ENCODE results near the gene FURIN. TPM values are rescaled to one million over a fixed set of nuclear protein-coding genes. Genes with fewer than 3 reads are reported as not detected.

FURIN gene
- total RNA-seq, 1 experiment from 2014 or later = 62.0 TPM

GRCh38 chr15:90829126-90829525, 39.3 kb upstream of the FURIN start:
- TF ChIP-seq REST (IDR thresholded peaks at IDR 0.05; ENCODE audit: insufficient read depth in 1 of 2, low read depth in 2 of 2, low read length in 1 of 2) = no peak
- no peak for TF ChIP-seq TCF7L2 (IDR thresholded peaks at IDR 0.05; ENCODE audit: low read depth, low read length)
- no peak for TF ChIP-seq SIN3A (IDR thresholded peaks at IDR 0.05; ENCODE audit: borderline replicate concordance, insufficient read depth, low read depth, low read length)
- TF ChIP-seq POLR2AphosphoS5 (IDR thresholded peaks at IDR 0.05; ENCODE audit: low read depth, low read length) = no peak
- TF ChIP-seq, protein P1, sequence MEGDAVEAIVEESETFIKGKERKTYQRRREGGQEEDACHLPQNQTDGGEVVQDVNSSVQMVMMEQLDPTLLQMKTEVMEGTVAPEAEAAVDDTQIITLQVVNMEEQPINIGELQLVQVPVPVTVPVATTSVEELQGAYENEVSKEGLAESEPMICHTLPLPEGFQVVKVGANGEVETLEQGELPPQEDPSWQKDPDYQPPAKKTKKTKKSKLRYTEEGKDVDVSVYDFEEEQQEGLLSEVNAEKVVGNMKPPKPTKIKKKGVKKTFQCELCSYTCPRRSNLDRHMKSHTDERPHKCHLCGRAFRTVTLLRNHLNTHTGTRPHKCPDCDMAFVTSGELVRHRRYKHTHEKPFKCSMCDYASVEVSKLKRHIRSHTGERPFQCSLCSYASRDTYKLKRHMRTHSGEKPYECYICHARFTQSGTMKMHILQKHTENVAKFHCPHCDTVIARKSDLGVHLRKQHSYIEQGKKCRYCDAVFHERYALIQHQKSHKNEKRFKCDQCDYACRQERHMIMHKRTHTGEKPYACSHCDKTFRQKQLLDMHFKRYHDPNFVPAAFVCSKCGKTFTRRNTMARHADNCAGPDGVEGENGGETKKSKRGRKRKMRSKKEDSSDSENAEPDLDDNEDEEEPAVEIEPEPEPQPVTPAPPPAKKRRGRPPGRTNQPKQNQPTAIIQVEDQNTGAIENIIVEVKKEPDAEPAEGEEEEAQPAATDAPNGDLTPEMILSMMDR (IDR thresholded peaks at IDR 0.05) = no peak
- POLR2A ChIA-PET = no interaction called here

DNA sequence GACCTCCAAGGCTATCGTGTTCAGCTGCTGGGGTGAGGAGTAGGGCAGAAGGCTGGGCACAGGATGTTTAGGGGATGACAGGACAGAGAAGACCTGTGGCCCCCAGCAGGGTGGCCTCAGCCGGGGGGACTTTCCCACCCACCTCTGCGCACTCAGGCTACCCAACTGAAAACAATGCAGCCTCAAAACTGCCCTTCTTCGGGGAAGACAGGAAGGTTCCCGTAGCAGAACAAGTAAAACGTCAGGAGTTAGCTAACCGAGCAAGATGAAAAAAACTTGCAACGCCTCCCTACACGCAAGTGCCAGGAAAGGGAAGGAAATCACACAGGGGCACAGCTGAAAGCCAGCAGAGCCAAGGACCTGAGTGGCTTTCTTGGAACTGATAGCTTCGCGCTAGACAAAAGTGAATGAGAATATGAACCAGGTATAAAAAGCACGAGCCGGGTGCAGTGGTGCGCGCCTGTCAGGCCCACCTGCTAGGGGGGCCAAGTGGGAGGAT, 38.4 kb upstream of the FURIN start:
- Histone ChIP-seq H3K27ac (ENCODE audit: low read length) (no peak overlapping the region), H3K9me3 (ENCODE audit: control insufficient read depth, insufficient read depth, low read depth, low read length) (no peaks in the 10 kb centered on the region), H3K27me3 (ENCODE audit: control insufficient read depth, insufficient read depth, low read length) (no peaks in the 10 kb centered on the region), H3K4me1 (ENCODE audit: control insufficient read depth, insufficient read depth, low read length) (no peaks in the 10 kb centered on the region), H3K4me3 (ENCODE audit: low read depth in 2 of 2, low read length in 2 of 2) (no peak overlapping the region), H3K36me3 (ENCODE audit: control insufficient read depth, insufficient read depth, low read length) (no peaks in the 10 kb centered on the region)
- in situ Hi-C loops (cut with HindIII; ENCODE audit: low pct_unique_long_range_greater_than_20kb, low sequenced_read_pairs) = no loop called here
- ChIA-PET POLR2A (no interaction called here), CTCF (no interaction called here)
- TF ChIP-seq POLR2AphosphoS5 (IDR thresholded peaks at IDR 0.05; ENCODE audit: low read depth, low read length) = no peak
- TF ChIP-seq SIN3A (IDR thresholded peaks at IDR 0.05; ENCODE audit: borderline replicate concordance, insufficient read depth, low read depth, low read length) = no peak
- TF ChIP-seq REST (IDR thresholded peaks at IDR 0.05; ENCODE audit: insufficient read depth in 1 of 2, low read depth in 2 of 2, low read length in 1 of 2) = no peak
- no peak for TF ChIP-seq TCF7L2 (IDR thresholded peaks at IDR 0.05; ENCODE audit: low read depth, low read length)
- TF ChIP-seq, protein P1 (IDR thresholded peaks at IDR 0.05) = no peak
- no TSS peak for BruUV-seq (replicated peaks)
- intact Hi-C loops (cut with micrococcal nuclease; ENCODE audit: unreplicated experiment) = no loop called here
- DNase-seq (ENCODE audit: low read depth, low spot score) (no peak), ATAC-seq (no peak)

More at GRCh38 chr15:90829126-90829525, 39.3 kb upstream of the FURIN start:
- in situ Hi-C loops (cut with HindIII; ENCODE audit: low pct_unique_long_range_greater_than_20kb, low sequenced_read_pairs) = no loop called here
- Histone ChIP-seq H3K36me3 (ENCODE audit: control insufficient read depth, insufficient read depth, low read length) (no peaks in the 10 kb centered on the region), H3K4me1 (ENCODE audit: control insufficient read depth, insufficient read depth, low read length) (no peaks in the 10 kb centered on the region), H3K4me3 (ENCODE audit: low read depth in 2 of 2, low read length in 2 of 2) (no peak overlapping the region), H3K9me3 (ENCODE audit: control insufficient read depth, insufficient read depth, low read depth, low read length) (no peaks in the 10 kb centered on the region), H3K27me3 (ENCODE audit: control insufficient read depth, insufficient read depth, low read length) (no peaks in the 10 kb centered on the region), H3K27ac (ENCODE audit: low read length) (no peak overlapping the region)
- ATAC-seq (no peak), DNase-seq (ENCODE audit: low read depth, low spot score) (no peak)
- CTCF ChIA-PET = no interaction called here
- intact Hi-C loops (cut with micrococcal nuclease; ENCODE audit: unreplicated experiment) = no loop called here
- no TSS peak for BruUV-seq (replicated peaks)
